Hematopoietic multipotent progenitor cell treated with erythropoietin and hydrocortisone succinate and interleukin-3 and kit ligand, for 17 days (in vitro differentiated cells): ENCODE measurements around the gene CDCA5.
"Not testable (repeated sequence)": the region's sequence is repeated elsewhere in the genome, so short reads cannot be mapped to it uniquely, and the experiment has no call there.

Experiments used
- DNase-seq: peaks from one replicate; pipeline ENCODE4 v3.0.0-alpha.2; 2015; ENCODE audit warnings: low spot score

CDCA5 gene

DNA sequence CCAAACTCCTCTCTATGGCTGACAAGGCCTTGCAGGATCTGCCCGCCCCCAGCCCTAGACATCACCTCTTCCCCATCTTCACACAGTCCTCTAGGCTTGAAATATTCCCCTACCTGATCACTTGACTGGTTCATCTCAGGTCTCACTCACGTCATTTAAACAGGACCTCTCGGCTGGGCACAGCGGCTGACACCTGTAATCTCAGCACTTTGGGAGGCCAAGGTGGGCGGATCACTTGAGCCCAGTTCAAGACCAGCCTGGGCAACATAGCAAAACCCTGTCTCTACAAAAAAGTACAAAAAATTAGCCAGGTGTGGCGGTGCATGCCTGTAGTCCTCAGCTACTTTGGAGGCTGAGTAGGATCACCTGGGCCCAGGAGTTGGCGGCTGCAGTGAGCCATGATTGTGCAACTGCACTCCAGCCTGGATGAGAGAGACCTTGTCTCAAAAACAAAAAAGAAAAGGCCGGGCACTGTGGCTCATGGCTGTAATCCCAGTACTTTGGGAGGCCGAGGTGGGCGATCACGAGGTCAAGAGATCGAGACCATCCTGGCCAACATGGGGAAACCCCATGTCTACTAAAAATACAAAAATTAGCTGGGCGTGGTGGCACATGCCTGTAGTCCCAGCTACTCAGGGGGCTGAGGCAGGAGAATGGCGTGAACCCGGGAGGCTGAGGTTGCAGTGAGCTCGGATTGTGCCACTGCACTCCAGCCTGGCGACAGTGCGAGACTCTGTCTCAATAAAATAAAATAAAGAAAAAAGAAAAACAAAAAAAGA, 35.2 kb upstream of the CDCA5 start:
- DNase-seq = not testable (repeated sequence)

GRCh38 chr11:65118097-65118837, 34.4 kb upstream of the CDCA5 start:
- DNase-seq = no peak

DNA sequence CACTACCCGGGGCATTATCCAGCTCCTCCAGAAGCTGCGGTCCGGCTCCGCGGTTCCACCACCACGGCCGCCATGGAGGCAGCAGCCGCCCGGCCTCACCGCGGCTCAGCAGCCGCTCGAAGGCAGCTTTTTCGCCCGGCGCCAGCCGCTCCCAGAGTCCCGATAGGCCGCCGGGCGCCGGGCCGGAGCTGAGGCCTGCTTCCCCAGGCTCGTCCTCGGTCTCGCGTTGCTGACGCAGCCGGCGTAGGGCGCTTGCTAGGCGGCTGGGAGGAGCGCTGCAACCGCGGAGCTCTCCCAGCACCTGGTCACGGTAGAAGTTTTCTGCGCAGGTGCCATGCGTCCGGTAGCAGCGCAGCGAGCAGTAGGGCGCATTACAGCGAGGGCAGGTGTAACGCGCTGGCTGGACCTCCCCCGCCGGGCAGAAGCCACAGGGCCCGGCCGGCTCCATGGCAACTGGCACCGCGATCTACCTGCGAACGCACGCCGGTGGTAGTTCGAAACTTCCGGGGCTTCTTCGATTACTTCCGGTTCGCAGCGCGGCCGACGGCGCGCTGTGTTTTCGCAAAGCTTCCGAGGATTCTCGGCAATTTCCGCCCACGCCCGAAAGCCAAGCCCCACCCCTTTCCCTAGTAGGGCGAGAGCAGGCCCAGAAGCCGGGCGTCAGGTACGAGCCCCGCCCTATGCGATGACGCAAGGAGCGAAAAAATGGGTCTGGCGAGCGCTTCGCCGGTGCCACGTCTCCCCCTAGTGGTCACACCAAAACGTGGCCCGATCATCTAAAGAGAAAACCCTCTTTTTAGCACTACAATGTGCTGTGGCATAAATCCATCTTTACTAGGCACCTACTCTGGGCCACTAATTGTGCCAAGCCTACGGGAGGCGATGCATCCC, 33.6 kb upstream of the CDCA5 start, which contains the start of gene ZNHIT2:
Gene ZNHIT2, minus strand, starts transcription at position 496 of the 891 bp plus-strand sequence. Its CDS starts 48 bp downstream, at position 448.
- DNase-seq = peak; percentile 100

GRCh38 chr11:65116370-65117205, 32.7 kb upstream of the CDCA5 start:
- peak; percentile 40 for DNase-seq

DNA sequence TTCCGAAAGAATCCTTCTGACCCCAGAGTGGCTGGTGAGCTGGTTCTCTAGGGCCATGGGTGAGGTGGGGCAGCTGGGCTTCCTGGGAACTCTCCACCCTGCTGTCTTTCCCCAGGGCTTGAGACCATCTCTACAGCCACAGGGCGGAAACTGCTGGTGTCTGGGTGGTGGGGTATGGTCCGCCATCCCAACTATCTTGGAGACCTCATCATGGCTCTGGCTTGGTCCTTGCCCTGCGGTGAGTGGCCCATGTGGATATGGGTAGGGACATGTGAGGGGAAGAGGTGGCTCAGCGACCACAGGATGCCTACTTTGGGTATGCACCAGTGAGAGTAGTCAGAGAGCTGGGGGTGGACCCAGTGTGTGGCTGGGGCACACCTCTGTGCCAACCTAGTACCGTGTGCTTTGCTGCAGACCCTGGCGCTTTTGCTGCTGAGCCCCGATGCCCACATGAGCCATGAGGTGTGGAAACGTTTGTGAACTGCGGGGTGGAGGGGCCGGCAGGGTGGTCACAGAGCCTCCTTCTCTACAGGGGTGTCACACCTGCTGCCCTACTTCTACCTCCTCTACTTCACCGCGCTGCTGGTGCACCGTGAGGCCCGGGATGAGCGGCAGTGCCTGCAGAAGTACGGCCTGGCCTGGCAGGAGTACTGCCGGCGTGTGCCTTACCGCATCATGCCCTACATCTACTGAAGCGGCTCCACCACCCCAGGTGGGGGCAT, 31.7 kb upstream of the CDCA5 start:
- no peak for DNase-seq

- no peak for DNase-seq
These were observed 30.8 kb upstream of the CDCA5 start for GRCh38 chr11:65114538-65115171.

DNA sequence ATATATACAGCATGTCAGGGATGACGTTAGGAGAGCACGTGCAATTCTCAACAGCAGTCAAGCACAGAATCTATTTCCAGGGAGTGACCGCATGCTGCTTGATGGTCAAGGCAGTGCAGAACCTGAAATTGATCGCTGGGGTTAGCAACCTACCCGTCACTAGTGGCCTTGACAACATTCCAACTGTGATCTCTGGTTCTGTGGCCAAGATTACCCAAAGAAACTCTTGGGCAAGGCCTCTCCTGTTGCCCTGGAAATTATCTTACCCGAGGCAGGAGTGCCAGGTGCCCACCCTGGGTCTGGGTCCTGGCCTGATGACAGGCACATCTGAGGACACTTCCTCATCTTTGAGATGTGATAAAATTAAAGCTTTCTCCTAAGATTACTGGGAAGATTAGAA, 30.0 kb upstream of the CDCA5 start:
- DNase-seq = peak; percentile 75

- peak; percentile 41 for DNase-seq
These were observed 29.5 kb upstream of the CDCA5 start for GRCh38 chr11:65113361-65113756.

GRCh38 chr11:65112546-65113360, 28.9 kb upstream of the CDCA5 start:
- peak; percentile 86 for DNase-seq

- DNase-seq = peak; percentile 95
These were observed 28.1 kb upstream of the CDCA5 start, which contains the start of gene TM7SF2 for GRCh38 chr11:65111744-65112545. Gene TM7SF2 (plus strand): TSS chr11:65111872. CDS start chr11:65112016, 144 bp downstream.

DNA sequence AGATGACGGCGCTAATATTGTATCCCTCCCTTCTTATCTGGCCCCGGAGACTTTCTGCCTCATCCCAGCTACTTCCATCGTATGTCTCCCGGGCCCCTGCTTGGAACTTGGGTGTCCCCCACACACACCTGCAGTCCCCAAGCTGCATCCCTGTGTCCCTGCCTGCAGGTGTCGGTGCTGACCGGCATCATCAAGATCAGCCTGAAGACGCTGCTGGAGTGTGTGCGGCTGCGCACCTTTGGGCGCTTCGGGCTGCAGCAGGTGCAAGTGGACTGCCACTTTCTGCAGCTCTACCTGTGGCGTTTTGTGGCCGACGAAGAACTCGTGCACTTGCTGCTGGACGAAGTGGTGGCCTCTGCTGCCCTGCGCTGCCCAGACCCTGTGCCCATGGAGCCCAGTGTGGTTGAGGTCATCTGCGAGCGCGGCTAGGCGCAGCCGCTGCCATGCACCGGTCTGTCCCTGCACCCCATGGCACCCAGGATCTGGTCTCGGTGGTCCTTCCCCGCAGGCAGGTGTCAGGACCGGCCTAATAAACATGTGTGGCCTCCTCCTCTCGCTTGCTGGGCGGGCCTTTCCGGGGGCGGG, 27.4 kb upstream of the CDCA5 start:
- DNase-seq = no peak

DNA sequence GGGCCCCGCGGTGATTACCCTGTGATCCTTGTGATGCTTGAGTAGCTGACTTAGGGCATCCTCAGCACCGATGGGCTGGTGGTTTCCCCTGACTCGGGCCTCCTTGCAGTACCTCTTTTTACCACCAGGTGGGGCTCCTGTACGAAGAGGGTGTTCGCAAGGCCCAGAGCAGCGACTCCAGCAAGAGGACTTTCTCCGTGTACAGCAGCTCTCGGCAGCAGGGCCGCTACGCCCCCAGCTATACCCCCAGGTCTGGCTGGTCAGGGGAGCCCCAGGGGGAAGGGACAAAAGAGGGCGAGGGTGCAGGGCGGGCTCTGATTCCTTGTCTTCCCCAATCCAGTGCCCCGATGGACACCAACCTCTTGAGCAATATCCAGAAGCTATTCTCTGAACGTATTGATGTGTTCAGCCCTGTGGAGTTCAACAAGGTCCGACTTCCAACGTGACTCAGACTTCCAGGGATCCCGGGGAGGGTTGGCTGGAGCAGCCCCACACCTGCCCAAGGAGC, 26.6 kb upstream of the CDCA5 start:
- DNase-seq = peak; percentile 92

- DNase-seq = no peak
These were observed 25.7 kb upstream of the CDCA5 start for GRCh38 chr11:65109231-65110198.

- no peak for DNase-seq
These were observed 24.8 kb upstream of the CDCA5 start for GRCh38 chr11:65108469-65109123.

GRCh38 chr11:65107751-65108468, 24.1 kb upstream of the CDCA5 start:
- no peak for DNase-seq
